Fibroblast of lung (primary cell): Measurements from ENCODE around the gene TPSD1. TPM values are rescaled to one million over a fixed set of nuclear protein-coding genes. Genes with fewer than 3 reads are reported as not detected.

Source experiments
- DNase-seq, 2 donors: peaks; one replicate each; pipeline versions ENCODE4 v3.0.0 to v3.0.0-alpha.2; 2010; ENCODE audit warnings: low read depth in 2 of 2
- H2AFZ ChIP-seq: 2 replicates; pipeline ENCODE4 v1.5.1; 2012; ENCODE audit warnings: low read length, control low read depth, inconsistent platforms
- H3K27ac ChIP-seq: 2 replicates; pipeline ENCODE4 v1.5.1; 2011; ENCODE audit warnings: low read length, control low read depth; ENCODE audit not compliant: insufficient read depth
- H3K27me3 ChIP-seq: 2 replicates; pipeline ENCODE4 v1.5.1; 2011; ENCODE audit warnings: mild to moderate bottlenecking, low read length; ENCODE audit not compliant: control insufficient read depth, insufficient read depth
- H3K36me3 ChIP-seq: 2 replicates; pipeline ENCODE4 v1.5.1; 2011; ENCODE audit warnings: low read length; ENCODE audit not compliant: control insufficient read depth, insufficient read depth
- H3K4me1 ChIP-seq: 2 replicates; pipeline ENCODE4 v1.5.1; 2011; ENCODE audit warnings: low read length; ENCODE audit not compliant: control insufficient read depth, insufficient read depth; ENCODE audit errors: extremely low read depth
- H3K4me2 ChIP-seq: 2 replicates; pipeline ENCODE4 v1.5.1; 2011; ENCODE audit warnings: low read length, control low read depth; ENCODE audit not compliant: insufficient read depth; ENCODE audit errors: extremely low read depth
- H3K4me3 ChIP-seq, 4 experiments: fragments of 200-600 bp in 1 of 4; sonication (generic) in 1 of 4; replicated peaks in 1 of 4; 2 replicates each; pipeline ENCODE4 v1.5.1; 2011 to 2016; ENCODE audit warnings: low read length in 4 of 4, low read depth in 3 of 4, mild to moderate bottlenecking in 3 of 4, control low read depth in 2 of 4, inconsistent platforms in 1 of 4, mixed read lengths in 1 of 4; ENCODE audit not compliant: insufficient read depth in 1 of 4; ENCODE audit errors: control extremely low read depth in 1 of 4
- H3K79me2 ChIP-seq: 2 replicates; pipeline ENCODE4 v1.5.1; 2012; ENCODE audit warnings: mild to moderate bottlenecking, low read length, inconsistent platforms; ENCODE audit not compliant: control insufficient read depth, insufficient read depth
- H3K9ac ChIP-seq: 2 replicates; pipeline ENCODE4 v1.5.1; 2011; ENCODE audit warnings: mild to moderate bottlenecking, low read length, control low read depth; ENCODE audit not compliant: insufficient read depth
- H3K9me3 ChIP-seq: 2 replicates; pipeline ENCODE4 v1.5.1; 2012; ENCODE audit warnings: low read depth, low read length; ENCODE audit not compliant: control insufficient read depth, insufficient read depth
- H4K20me1 ChIP-seq: 2 replicates; pipeline ENCODE4 v1.5.1; 2011; ENCODE audit warnings: low read length; ENCODE audit not compliant: control insufficient read depth, insufficient read depth; ENCODE audit errors: extremely low read depth
- CTCF ChIP-seq, 2 donors: IDR thresholded peaks in 1 of 2; conservative IDR thresholded peaks in 1 of 2; 1 replicate in 1 of 2; 2 replicates in 1 of 2; pipeline ENCODE4 v1.5.1; 2011 to 2012; ENCODE audit warnings: low read length in 2 of 2, control low read depth in 1 of 2, inconsistent platforms in 1 of 2, low read depth in 1 of 2, mild to moderate bottlenecking in 1 of 2
- EZH2 ChIP-seq: IDR thresholded peaks from 2 replicates; pipeline ENCODE4 v1.5.1; 2012; ENCODE audit warnings: low read length, control low read depth, mild to moderate bottlenecking; ENCODE audit errors: missing control alignments
- polyA plus RNA-seq, 2 donors: library from polyadenylated mRNA; depleted of rRNA in 1 of 2; stranded (reverse) in 1 of 2; unstranded in 1 of 2; fragments of >200 nt; gene quantifications; 2 replicates each; pipeline ENCODE4 v1.2.1, GENCODE V29; 2011 to 2012; ENCODE audit warnings: missing spikeins in 1 of 2
- total RNA-seq: library from RNA; depleted of rRNA; stranded (reverse); fragments of >200 nt; gene quantifications from 2 replicates; pipeline ENCODE4 v1.2.1, GENCODE V29; 2014

Gene TPSD1
- total and polyA plus RNA-seq, 2 donors (not counting 1 experiment from before 2014, with no cell fraction given): not detected

GRCh38 chr16:1289477-1289866 lies 33.6 kb downstream of the TPSD1 start:
- Histone ChIP-seq H3K4me1 (no peaks in the 10 kb centered on the region), H3K79me2 (no peaks in the 10 kb centered on the region), H3K9ac (no peak overlapping the region), H3K36me3 (no peaks in the 10 kb centered on the region), H3K27me3 (peaks cover 24% of the 10 kb centered on the region), H4K20me1 (no peaks in the 10 kb centered on the region), H3K9me3 (no peaks in the 10 kb centered on the region), H3K4me2 (no peak overlapping the region), H3K4me3 (no peak overlapping the region), H2AFZ (no peak overlapping the region), H3K27ac (no peak overlapping the region)
- TF ChIP-seq EZH2: peak; percentile 72
- TF ChIP-seq CTCF (conservative IDR thresholded peaks at IDR 0.05 in 1 of 2, IDR thresholded peaks at IDR 0.05 in 1 of 2; ENCODE audit: low read depth in 1 of 2, low read length in 2 of 2): no peak
- DNase-seq: no peak

GRCh38 chr16:1290063-1290501 lies 34.2 kb downstream of the TPSD1 start:
- H3K27me3 ChIP-seq: peaks cover 24% of the 10 kb centered on the region
- no peak overlapping the region for H3K4me3 ChIP-seq
- no peaks in the 10 kb centered on the region for H3K4me1 ChIP-seq
- H4K20me1 ChIP-seq: no peaks in the 10 kb centered on the region
- TF ChIP-seq CTCF (conservative IDR thresholded peaks at IDR 0.05 in 1 of 2, IDR thresholded peaks at IDR 0.05 in 1 of 2; ENCODE audit: low read depth in 1 of 2, low read length in 2 of 2) (no peak), EZH2 (no peak)
- no peak overlapping the region for H3K27ac ChIP-seq
- no peak overlapping the region for H3K4me2 ChIP-seq
- H3K36me3 ChIP-seq: no peaks in the 10 kb centered on the region
- no peak for DNase-seq
- H3K79me2 ChIP-seq: no peaks in the 10 kb centered on the region
- H2AFZ ChIP-seq: no peak overlapping the region
- no peak overlapping the region for H3K9ac ChIP-seq
- no peaks in the 10 kb centered on the region for H3K9me3 ChIP-seq

GRCh38 chr16:1290860-1291575 lies 35.1 kb downstream of the TPSD1 start:
- Histone ChIP-seq H3K27ac (no peak overlapping the region), H4K20me1 (no peaks in the 10 kb centered on the region), H2AFZ (no peak overlapping the region), H3K9ac (no peak overlapping the region), H3K9me3 (no peaks in the 10 kb centered on the region), H3K4me1 (no peaks in the 10 kb centered on the region), H3K4me3 (no peak overlapping the region), H3K4me2 (no peak overlapping the region), H3K79me2 (no peaks in the 10 kb centered on the region), H3K27me3 (peaks cover 20% of the 10 kb centered on the region), H3K36me3 (no peaks in the 10 kb centered on the region)
- no peak for TF ChIP-seq EZH2
- no peak for TF ChIP-seq CTCF (conservative IDR thresholded peaks at IDR 0.05 in 1 of 2, IDR thresholded peaks at IDR 0.05 in 1 of 2; ENCODE audit: low read depth in 1 of 2, low read length in 2 of 2)
- no peak for DNase-seq
